HEK293 (cell line): ENCODE results near the gene ANKRD53.

Source experiments
- CTCF ChIA-PET: fragments of 350-600 bp; formaldehyde crosslinking; extraction: SDS; loops from one replicate; lab custom pipeline; 2021; ENCODE audit warnings: antibody characterized with exemption; lab: Yijun Ruan, JAX
- POLR2A ChIA-PET: fragments of 300-600 bp; formaldehyde crosslinking; extraction: SDS; loops from one replicate; lab custom pipeline; 2020; ENCODE audit warnings: antibody characterized with exemption, inconsistent platforms; lab: Yijun Ruan, JAX
- H3K27ac ChIP-seq: fragments of 200-500 bp; sonication (Bioruptor generic); 2 replicates; pipeline ENCODE4 v1.5.1; 2014; ENCODE audit warnings: low read depth, low read length, control low read depth, inconsistent platforms; ENCODE audit errors: extremely low read depth
- H3K36me3 ChIP-seq, 2 experiments: fragments of 200-500 bp in 1 of 2; sonication (Bioruptor generic) in 1 of 2; 1 replicate in 1 of 2; 2 replicates in 1 of 2; pipeline ENCODE4 v1.5.1; 2014 to 2017; ENCODE audit warnings: inconsistent platforms in 2 of 2, low read length in 2 of 2; ENCODE audit not compliant: control insufficient read depth in 2 of 2, insufficient read depth in 1 of 2
- H3K4me1 ChIP-seq: fragments of 200-500 bp; sonication (Bioruptor generic); 2 replicates; pipeline ENCODE4 v1.5.1; 2014; ENCODE audit warnings: mild to moderate bottlenecking, low read length, inconsistent platforms; ENCODE audit not compliant: control insufficient read depth, insufficient read depth
- H3K4me3 ChIP-seq: 2 replicates; pipeline ENCODE4 v1.5.1; 2011; ENCODE audit warnings: low read depth, mild to moderate bottlenecking, control low read depth, low read length, moderate library complexity
- H3K9me3 ChIP-seq: fragments of 200-500 bp; sonication (Bioruptor generic); 2 replicates; pipeline ENCODE4 v1.5.1; 2014; ENCODE audit warnings: low read depth, low read length, inconsistent platforms; ENCODE audit not compliant: control insufficient read depth, insufficient read depth
- HOXD13 ChIP-seq: sonication (generic); formaldehyde crosslinking; IDR thresholded peaks from 2 replicates; pipeline ENCODE4 v1.8.0; 2022; ENCODE audit warnings: missing genetic modification reagents, borderline replicate concordance
- KLF1 ChIP-seq: fragments of 450-650 bp; formaldehyde crosslinking; IDR thresholded peaks from 2 replicates; pipeline ENCODE4 v1.5.1; 2016; ENCODE audit warnings: missing biosample characterization, missing genetic modification characterization
- PRDM2 ChIP-seq: fragments of 450-650 bp; formaldehyde crosslinking; IDR thresholded peaks from 2 replicates; pipeline ENCODE4 v1.5.1; 2016; ENCODE audit warnings: missing biosample characterization, missing genetic modification characterization, borderline replicate concordance
- TRIM28 ChIP-seq: IDR thresholded peaks from 2 replicates; pipeline ENCODE4 v1.6.1; 2011; ENCODE audit warnings: low read length, control low read depth, borderline replicate concordance
- ZBTB1 ChIP-seq: fragments of 450-650 bp; formaldehyde crosslinking; IDR thresholded peaks from 2 replicates; pipeline ENCODE4 v1.5.1; 2016; ENCODE audit warnings: missing biosample characterization, missing genetic modification characterization
- ZBTB49 ChIP-seq: fragments of 450-650 bp; formaldehyde crosslinking; IDR thresholded peaks from 2 replicates; pipeline ENCODE4 v1.5.1; 2016; ENCODE audit warnings: missing biosample characterization, missing genetic modification characterization, low read depth
- ZNF114 ChIP-seq: fragments of 450-650 bp; formaldehyde crosslinking; IDR thresholded peaks from 2 replicates; pipeline ENCODE4 v1.5.0; 2017; ENCODE audit warnings: missing biosample characterization, missing genetic modification characterization
- ZNF239 ChIP-seq: fragments of 450-650 bp; formaldehyde crosslinking; IDR thresholded peaks from 2 replicates; pipeline ENCODE4 v1.5.1; 2016; ENCODE audit warnings: missing biosample characterization, missing genetic modification characterization
- ZNF341 ChIP-seq: fragments of 450-650 bp; formaldehyde crosslinking; IDR thresholded peaks from 2 replicates; pipeline ENCODE4; 2016; ENCODE audit warnings: low read depth, missing biosample characterization, missing genetic modification characterization
- ZNF670 ChIP-seq: fragments of 450-650 bp; formaldehyde crosslinking; IDR thresholded peaks from 2 replicates; pipeline ENCODE4 v1.5.1; 2016; ENCODE audit warnings: missing biosample characterization, missing genetic modification characterization, low read depth
- ZNF677 ChIP-seq: fragments of 450-650 bp; IDR thresholded peaks from 2 replicates; pipeline ENCODE4 v1.5.0; 2018; ENCODE audit warnings: missing biosample characterization, mild to moderate bottlenecking, missing genetic modification characterization, moderate library complexity
- ZNF768 ChIP-seq: fragments of 450-650 bp; formaldehyde crosslinking; IDR thresholded peaks from 2 replicates; pipeline ENCODE4 v1.5.1; 2018; ENCODE audit warnings: missing biosample characterization, mild to moderate bottlenecking, missing genetic modification characterization
- TF ChIP-seq, protein P1 (sequence below): fragments of 450-650 bp; formaldehyde crosslinking; IDR thresholded peaks from 2 replicates; pipeline ENCODE4 v1.5.1; 2017; ENCODE audit warnings: missing biosample characterization, missing genetic modification characterization

The ANKRD53 gene

DNA sequence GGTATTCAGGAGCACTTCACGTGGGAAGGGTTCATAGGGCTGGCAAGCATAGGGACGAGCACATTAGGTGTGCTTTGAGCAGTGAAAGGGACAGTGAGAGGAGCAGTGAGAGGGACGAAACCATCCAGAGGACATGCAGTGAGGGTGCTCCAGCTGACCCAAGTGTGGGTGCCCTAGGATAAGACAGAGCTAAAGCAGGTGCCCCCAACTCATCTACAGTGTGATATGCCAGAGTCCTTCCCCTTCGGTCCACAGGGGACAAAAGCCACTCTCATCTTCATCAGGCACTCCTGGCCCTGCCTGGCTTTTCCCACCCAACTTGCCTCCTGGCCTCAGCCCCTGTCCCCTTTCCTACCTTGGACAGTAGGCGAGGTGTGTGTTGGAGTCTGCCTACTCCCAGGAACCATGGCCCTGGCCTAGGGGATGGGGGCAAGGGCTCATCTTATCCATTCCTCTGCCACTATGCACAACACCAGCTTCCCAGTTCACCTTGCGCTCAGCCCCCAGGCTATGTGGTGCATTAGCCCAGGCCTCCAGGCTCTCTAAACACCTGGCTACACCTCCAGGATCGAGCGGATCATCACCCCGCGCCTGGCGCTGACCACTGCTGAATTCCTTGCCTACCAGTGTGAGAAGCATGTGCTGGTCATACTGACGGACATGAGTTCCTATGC, 16.1 kb upstream of the ANKRD53 start (continued):
- no peak for TF ChIP-seq ZBTB49 (tag by site-specific recombination)
- TF ChIP-seq ZNF670, result no peak
- TF ChIP-seq, protein P1, sequence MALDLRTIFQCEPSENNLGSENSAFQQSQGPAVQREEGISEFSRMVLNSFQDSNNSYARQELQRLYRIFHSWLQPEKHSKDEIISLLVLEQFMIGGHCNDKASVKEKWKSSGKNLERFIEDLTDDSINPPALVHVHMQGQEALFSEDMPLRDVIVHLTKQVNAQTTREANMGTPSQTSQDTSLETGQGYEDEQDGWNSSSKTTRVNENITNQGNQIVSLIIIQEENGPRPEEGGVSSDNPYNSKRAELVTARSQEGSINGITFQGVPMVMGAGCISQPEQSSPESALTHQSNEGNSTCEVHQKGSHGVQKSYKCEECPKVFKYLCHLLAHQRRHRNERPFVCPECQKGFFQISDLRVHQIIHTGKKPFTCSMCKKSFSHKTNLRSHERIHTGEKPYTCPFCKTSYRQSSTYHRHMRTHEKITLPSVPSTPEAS, result no peak
- no peak for TF ChIP-seq ZNF677 (tag by site-specific recombination)
- no peak for TF ChIP-seq HOXD13 (CRISPR knock-in tag)
- no peak for TF ChIP-seq ZBTB1 (tag by site-specific recombination)
- no peak for TF ChIP-seq ZNF768 (tag by site-specific recombination)
- TF ChIP-seq PRDM2 (tag by site-specific recombination), result no peak
- TF ChIP-seq ZNF239, result no peak
- TF ChIP-seq TRIM28, result no peak
- no peak for TF ChIP-seq ZNF114
- TF ChIP-seq, all 188 proteins: peak for 0

- H3K9me3 ChIP-seq, result no peaks in the 10 kb centered on the region
- no peak overlapping the region for H3K4me3 ChIP-seq
- H3K4me1 ChIP-seq, result no peaks in the 10 kb centered on the region
- CTCF ChIA-PET, result interaction anchor here (0.6 to 3.3 kb wide), 6 partner anchors 8 to 581 kb away, joined by 3 to 21 read pairs (median 4); no protein-coding TSS in a partner anchor
- TF ChIP-seq ZNF341 (tag by site-specific recombination) (no peak), KLF1 (tag by site-specific recombination) (no peak)
- H3K36me3 ChIP-seq, result peaks cover 0 to 13% of the 10 kb centered on the region in 2 experiments; a peak in 1 of 3 replicates
- POLR2A ChIA-PET, result no interaction called here
- H3K27ac ChIP-seq, result no peak overlapping the region
Measured at GRCh38 chr2:70962885-70963878, 15.2 kb upstream of the ANKRD53 start.
